ENCODE measurements around the gene AK6.

AK6 gene

GRCh38 chr5:69369340-69370121 lies at the start of gene AK6, which contains the start of the genes RAD17 and TAF9:
TSS of gene AK6 (minus strand) at chr5:69369520. CDS start at chr5:69369490, 30 bp downstream.
TSS of gene RAD17 (plus strand) at chr5:69369818. CDS start at chr5:69372209, 2,391 bp downstream.
TSS of gene TAF9 (minus strand) at chr5:69369520. CDS start at chr5:69365737, 3,783 bp downstream.
- peak; percentile 97 to 98 for DNase-seq
- TF ChIP-seq GATA1 (IDR thresholded peaks at IDR 0.05; ENCODE audit: low read depth, low read length), result no peak
- TF ChIP-seq POLR2A (IDR thresholded peaks at IDR 0.05; ENCODE audit: low read length), result peak; percentile 89

DNA sequence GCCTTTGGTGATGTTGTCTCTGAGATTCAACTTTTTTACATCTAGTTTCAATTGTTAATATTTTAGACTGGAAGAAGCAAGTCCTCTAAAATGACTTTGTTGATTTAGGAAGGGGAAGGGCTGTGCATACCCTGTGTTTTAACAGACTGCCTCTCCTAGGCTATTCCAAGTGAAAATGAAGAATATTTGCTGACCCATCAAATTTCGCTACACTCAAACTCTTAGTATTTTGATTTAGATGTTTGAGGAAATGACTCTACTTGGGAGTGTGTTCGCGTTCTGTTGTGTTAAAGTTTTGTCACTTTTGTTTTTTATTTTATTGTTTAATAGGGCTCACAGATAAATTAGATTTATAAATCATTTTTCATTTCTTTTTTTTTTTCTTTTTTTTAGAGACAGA lies 49.2 kb upstream of the AK6 start:
- TF ChIP-seq POLR2A (IDR thresholded peaks at IDR 0.05; ENCODE audit: low read length) (no peak), GATA1 (IDR thresholded peaks at IDR 0.05; ENCODE audit: low read depth, low read length) (no peak)
- DNase-seq, result no peak

DNA sequence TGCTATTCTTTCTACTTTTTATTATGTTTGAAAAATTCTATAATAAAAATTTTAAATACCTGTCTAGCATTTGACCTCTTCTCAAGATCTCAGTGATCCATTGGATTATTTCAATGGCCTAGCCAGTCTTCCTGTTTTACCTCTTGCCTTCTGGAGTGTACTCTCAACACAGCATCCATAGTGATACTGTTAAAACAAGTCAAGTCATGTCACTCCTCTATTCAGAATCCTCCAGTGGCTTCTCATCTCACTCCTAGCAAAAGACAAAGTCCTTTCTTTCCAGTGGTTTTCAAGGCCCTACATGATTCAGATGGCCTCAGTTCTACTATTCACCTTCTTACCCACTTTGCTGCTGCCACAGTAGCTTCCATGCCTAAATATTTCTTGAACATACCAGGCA lies 47.4 kb upstream of the AK6 start:
- TF ChIP-seq GATA1 (IDR thresholded peaks at IDR 0.05; ENCODE audit: low read depth, low read length) (no peak), POLR2A (IDR thresholded peaks at IDR 0.05; ENCODE audit: low read length) (no peak)
- peak in 1 of 2 experiments; percentile 7 for DNase-seq

DNA sequence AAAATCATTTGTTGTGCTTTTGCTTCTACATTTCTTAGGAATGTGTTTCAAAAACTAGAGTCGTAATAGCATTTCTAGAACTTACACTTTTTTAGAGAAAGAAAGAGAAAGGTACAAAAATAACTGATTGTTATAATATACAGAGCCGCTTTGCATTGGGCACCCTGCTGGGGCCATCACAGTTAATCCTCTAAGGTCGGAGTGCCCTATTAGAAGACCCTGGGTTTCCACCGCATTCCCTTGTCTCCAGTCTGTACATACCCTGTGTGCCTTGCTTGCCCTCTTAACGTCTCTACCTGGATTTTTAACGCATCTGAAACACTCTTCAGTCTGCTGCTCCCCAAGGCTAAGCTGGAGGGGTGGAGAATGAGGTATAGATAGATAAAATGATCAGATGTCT lies 46.9 kb upstream of the AK6 start:
- no peak for DNase-seq
- TF ChIP-seq GATA1 (IDR thresholded peaks at IDR 0.05; ENCODE audit: low read depth, low read length), result no peak
- no peak for TF ChIP-seq POLR2A (IDR thresholded peaks at IDR 0.05; ENCODE audit: low read length)

DNA sequence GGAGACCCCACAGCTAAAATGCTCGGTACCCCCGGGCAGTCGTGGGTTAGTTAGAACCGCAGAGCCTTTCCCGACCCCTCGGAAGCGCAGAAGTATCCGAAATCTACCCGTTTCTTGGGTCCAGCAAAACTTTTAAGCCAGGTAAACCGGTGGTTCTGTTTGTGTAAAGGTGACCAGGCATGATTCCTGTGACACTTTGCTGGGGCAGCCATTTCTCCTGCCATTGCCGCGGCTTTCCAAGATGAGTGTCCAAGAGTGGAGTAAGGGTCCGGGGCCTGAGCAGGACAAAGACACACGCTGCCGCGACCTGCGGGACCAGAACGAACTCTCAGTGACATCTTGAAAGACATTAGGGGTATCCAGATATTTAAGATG lies 46.3 kb upstream of the AK6 start:
- TF ChIP-seq POLR2A (IDR thresholded peaks at IDR 0.05; ENCODE audit: low read length), result no peak
- TF ChIP-seq GATA1 (IDR thresholded peaks at IDR 0.05; ENCODE audit: low read depth, low read length), result no peak

GRCh38 chr5:69414885-69415583 lies 45.7 kb upstream of the AK6 start, which contains the start of gene MARVELD2:
TSS of gene MARVELD2 (plus strand) at chr5:69415116. CDS start at chr5:69419386, 4,270 bp downstream.
- no peak for TF ChIP-seq POLR2A (IDR thresholded peaks at IDR 0.05; ENCODE audit: low read length)
- no peak for TF ChIP-seq GATA1 (IDR thresholded peaks at IDR 0.05; ENCODE audit: low read depth, low read length)
- DNase-seq, result peak; percentile 78 to 83

More for the DNA sequence above, 46.3 kb upstream of the AK6 start:
- DNase-seq, result no peak

- peak; percentile 31 to 66 for DNase-seq
- TF ChIP-seq POLR2A (IDR thresholded peaks at IDR 0.05; ENCODE audit: low read length) (peak; percentile 22), GATA1 (IDR thresholded peaks at IDR 0.05; ENCODE audit: low read depth, low read length) (no peak)
Measured at GRCh38 chr5:69404659-69405330, 35.5 kb upstream of the AK6 start.

- TF ChIP-seq POLR2A (IDR thresholded peaks at IDR 0.05; ENCODE audit: low read length) (no peak), GATA1 (IDR thresholded peaks at IDR 0.05; ENCODE audit: low read depth, low read length) (no peak)
- no peak for DNase-seq
Measured at GRCh38 chr5:69378376-69378775, 9.1 kb upstream of the AK6 start.

- TF ChIP-seq GATA1 (IDR thresholded peaks at IDR 0.05; ENCODE audit: low read depth, low read length) (no peak), POLR2A (IDR thresholded peaks at IDR 0.05; ENCODE audit: low read length) (no peak)
- DNase-seq, result no peak
Measured at GRCh38 chr5:69374911-69375446, 5.7 kb upstream of the AK6 start.

DNA sequence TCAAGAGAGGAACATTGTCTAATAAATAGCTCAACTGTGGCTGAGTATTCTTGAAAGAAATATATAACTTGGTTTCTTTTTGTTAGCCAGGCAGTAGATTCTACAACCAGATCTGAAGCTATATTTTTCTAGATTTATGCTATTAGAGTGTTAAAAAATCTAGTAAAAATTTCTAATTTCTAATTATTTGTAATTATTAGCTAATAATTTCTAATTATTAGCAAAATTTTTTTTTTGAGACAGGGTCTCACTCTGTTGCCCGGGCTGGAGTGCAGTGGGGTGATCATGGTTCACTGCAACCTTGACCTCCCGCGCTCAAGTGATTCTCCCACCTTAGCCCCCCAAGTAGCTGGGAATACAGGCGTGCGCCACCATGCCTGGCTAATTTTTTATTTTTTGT lies 3.1 kb upstream of the AK6 start:
- no peak for TF ChIP-seq POLR2A (IDR thresholded peaks at IDR 0.05; ENCODE audit: low read length)
- no peak for TF ChIP-seq GATA1 (IDR thresholded peaks at IDR 0.05; ENCODE audit: low read depth, low read length)
- DNase-seq, result no peak

- DNase-seq, result peak in 1 of 2 experiments; percentile 13
Measured at GRCh38 chr5:69370335-69370734, 1.0 kb upstream of the AK6 start.

GRCh38 chr5:69368458-69369339 lies 621 bp downstream of the AK6 start:
- TF ChIP-seq GATA1 (IDR thresholded peaks at IDR 0.05; ENCODE audit: low read depth, low read length) (no peak), POLR2A (IDR thresholded peaks at IDR 0.05; ENCODE audit: low read length) (no peak)
- DNase-seq, result peak; percentile 78 to 84

- TF ChIP-seq POLR2A (IDR thresholded peaks at IDR 0.05; ENCODE audit: low read length) (no peak), GATA1 (IDR thresholded peaks at IDR 0.05; ENCODE audit: low read depth, low read length) (no peak)
- peak; percentile 36 to 51 for DNase-seq
Measured at GRCh38 chr5:69367697-69368279, 1.5 kb downstream of the AK6 start.

Data from erythroblast (primary cell).